Omental fat pad (tissue), 4 donors: Measurements from ENCODE around the gene BHLHA15. TPM values are rescaled to one million over a fixed set of nuclear protein-coding genes. Genes with fewer than 3 reads are reported as not detected.

ENCODE experiments used
- ATAC-seq: fragments of 150-250 bp; one replicate; pipeline ENCODE4 v1.9.1; 2016; ENCODE audit warnings: mild to moderate bottlenecking, moderate library complexity; ENCODE audit not compliant: low FRiP score
- DNase-seq: peaks from one replicate; pipeline ENCODE4 v3.0.0-alpha.2; 2019; ENCODE audit warnings: low spot score
- total RNA-seq, 4 donors: library from RNA; depleted of rRNA; stranded (reverse); fragments of >200 nt; gene quantifications; one replicate each; pipeline ENCODE4 v1.1.0, GENCODE V29; 2016
- TF ChIP-seq, protein P1 (sequence below), 3 donors: fragments of 450-650 bp; IDR thresholded peaks; one replicate each; pipeline ENCODE4 v1.5.1; 2016 to 2017; ENCODE audit warnings: antibody characterized with exemption in 3 of 3, mild to moderate bottlenecking in 3 of 3, moderate library complexity in 2 of 3

BHLHA15 gene
- total RNA-seq, 4 donors from 2014 or later, result 1.5 to 3.5 TPM; not detected in 2

DNA sequence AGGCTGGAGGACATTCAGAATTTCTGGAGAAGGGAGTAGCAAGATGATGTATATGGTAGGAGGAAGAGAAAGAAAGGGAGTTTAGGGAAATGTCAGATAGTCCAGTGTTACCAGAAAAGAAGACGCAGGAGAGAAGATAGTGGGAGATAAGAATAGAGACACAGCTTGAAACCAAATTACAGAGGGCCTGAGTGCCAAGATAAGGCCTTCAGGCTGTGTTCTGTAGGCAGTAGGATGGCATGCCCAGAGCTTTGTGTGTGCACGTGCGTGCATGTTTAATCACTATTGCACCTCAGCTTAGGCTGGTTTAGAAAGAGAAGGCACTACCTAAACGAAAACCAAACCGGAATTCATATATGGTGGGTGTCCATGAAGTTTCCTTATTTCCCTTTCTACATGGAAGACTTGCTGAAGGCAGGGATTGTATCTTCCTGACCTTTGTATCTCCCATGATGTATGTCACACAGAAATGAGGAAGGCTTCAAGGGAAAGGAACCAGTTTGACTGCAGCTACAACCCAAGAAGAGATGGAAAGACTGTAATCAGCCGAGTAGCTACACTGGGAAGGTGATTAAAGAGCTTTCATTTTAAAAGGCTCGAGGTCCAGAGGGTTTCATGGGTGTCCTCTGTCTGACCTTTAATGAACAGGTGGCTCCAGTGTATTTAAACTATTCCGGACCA, 35.8 kb upstream of the BHLHA15 start:
- DNase-seq (no peak), ATAC-seq (no peak)
- TF ChIP-seq, protein P1, sequence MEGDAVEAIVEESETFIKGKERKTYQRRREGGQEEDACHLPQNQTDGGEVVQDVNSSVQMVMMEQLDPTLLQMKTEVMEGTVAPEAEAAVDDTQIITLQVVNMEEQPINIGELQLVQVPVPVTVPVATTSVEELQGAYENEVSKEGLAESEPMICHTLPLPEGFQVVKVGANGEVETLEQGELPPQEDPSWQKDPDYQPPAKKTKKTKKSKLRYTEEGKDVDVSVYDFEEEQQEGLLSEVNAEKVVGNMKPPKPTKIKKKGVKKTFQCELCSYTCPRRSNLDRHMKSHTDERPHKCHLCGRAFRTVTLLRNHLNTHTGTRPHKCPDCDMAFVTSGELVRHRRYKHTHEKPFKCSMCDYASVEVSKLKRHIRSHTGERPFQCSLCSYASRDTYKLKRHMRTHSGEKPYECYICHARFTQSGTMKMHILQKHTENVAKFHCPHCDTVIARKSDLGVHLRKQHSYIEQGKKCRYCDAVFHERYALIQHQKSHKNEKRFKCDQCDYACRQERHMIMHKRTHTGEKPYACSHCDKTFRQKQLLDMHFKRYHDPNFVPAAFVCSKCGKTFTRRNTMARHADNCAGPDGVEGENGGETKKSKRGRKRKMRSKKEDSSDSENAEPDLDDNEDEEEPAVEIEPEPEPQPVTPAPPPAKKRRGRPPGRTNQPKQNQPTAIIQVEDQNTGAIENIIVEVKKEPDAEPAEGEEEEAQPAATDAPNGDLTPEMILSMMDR (IDR thresholded peaks at IDR 0.05), result no peak

DNA sequence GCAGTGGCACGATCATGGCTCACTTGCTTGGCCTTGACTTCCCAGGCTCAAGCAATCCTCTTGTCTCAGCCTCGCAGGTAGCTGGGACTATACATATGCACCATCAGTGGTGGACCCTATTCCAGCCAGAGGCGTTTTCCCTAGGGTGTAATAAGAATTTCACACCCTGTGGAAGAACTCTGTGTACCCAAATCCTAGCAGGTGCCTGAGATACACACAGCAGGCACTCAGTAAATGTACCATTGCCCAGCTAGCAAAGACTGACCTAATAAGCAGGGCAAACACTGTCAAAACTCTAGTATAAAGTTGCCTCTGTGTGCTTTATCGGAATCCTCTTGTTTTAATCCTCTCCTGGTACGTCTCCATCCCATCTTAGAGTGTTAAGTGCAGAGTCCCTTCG, 33.7 kb upstream of the BHLHA15 start:
- DNase-seq (no peak), ATAC-seq (no peak)
- TF ChIP-seq, protein P1 (IDR thresholded peaks at IDR 0.05), result no peak

DNA sequence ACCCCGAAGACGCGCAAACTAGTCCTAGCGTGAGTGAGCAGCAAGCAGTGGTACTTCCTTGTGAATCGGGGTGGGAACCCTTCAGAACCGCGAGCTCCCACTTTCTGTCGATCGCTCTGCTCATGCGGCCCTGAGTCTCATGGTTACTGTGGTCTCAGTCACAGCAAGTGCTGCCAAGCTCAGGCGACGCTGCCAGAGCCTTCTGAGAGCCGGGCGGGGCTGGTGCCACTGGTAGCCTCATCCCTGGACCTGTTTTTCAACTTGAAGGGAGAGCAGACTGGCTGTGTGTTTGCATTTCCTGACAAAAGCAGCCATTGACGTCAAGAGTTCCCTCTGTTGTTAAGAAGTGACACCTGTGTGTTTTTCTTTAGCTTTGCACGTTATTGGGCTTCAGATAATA, 32.9 kb upstream of the BHLHA15 start:
- ATAC-seq, result no peak
- TF ChIP-seq, protein P1 (IDR thresholded peaks at IDR 0.05), result no peak

DNA sequence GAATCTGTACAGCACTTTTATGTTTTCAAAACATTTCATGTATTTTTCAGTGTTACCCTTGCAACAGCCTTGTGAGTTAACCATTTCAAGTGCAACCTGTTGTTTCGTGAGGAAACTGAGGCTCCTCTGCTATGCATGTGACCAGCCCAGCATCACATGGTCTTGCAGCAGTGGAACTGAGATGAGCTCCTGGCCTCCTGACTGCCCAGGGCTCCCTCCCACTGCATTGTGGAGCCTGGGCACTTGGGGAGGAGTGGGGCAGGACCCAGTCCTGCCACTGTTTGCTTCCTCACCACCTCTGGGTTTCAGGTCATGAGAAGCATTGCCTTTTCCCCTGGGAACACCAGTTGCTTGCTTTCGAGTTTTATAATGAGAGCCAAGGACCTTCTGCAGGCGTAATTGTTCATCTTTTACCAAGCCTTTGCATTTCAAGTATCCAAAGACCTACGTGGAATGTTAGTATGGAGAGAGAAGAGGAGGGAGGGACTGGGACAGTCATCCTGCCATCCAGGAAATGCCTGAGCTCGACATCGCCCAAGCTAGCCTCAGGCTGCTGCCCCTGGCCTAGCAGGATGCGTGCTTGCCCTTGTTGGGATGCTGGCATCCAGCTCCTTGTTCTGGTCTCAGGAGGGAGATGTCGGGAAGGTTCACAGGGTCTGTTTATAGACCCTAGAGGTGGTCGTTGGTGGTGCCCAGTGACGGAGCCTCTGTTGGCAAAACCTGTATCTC, 32.3 kb upstream of the BHLHA15 start:
- DNase-seq (no peak), ATAC-seq (no peak)
- TF ChIP-seq, protein P1 (IDR thresholded peaks at IDR 0.05), result no peak

More for the DNA sequence above, 32.9 kb upstream of the BHLHA15 start:
- DNase-seq, result no peak

DNA sequence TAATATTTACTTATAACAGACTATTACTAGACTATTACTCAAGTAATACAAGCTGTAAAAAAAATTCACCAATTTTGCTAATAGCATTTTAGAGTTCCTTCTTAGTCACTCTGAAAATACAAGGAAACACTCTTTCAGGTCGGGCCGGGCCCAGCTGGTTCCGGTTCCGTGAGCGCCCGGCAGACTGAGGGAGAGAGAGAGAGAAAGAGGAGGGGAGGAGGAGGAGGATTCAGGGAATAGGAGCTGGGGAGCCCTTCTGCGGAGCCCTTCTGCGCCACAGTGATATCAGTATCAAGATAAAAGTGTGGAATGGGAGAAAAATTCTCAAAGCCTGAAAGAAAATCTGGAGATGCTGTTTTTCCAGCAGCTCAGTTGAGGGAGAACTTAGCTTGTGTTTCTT, 30.5 kb upstream of the BHLHA15 start:
- DNase-seq, result no peak
- TF ChIP-seq, protein P1 (IDR thresholded peaks at IDR 0.05), result no peak
- no peak for ATAC-seq

DNA sequence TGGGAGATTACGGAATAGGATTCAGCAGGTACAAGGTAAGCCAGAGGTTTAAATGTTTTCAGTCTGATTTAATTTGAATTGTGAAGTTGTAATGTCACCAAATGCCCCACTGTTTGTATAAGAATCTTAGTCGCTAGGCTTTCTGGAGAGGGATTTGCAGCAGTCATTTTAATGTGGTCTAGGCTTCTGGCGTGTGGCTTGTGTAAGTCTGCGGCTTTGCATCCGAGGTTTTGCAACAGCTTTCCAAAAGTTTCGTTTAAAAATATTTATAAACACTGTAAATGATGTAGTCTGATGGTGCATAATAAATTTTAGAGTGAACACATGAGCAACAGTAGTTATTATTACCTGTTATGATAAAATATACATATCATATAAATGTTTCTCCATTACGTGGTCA, 26.1 kb upstream of the BHLHA15 start:
- no peak for ATAC-seq
- DNase-seq, result no peak
- TF ChIP-seq, protein P1 (IDR thresholded peaks at IDR 0.05), result no peak
